K562 (cell line): ENCODE measurements around the gene EFNA1.

Experiments
- FOXJ3 ChIP-seq: sonication (generic); formaldehyde crosslinking; IDR thresholded peaks from 2 replicates; pipeline ENCODE4 v1.4.0; 2020; ENCODE audit warnings: mild to moderate bottlenecking, missing genetic modification reagents
- NFIC ChIP-seq: fragments of 450-650 bp; IDR thresholded peaks from 2 replicates; pipeline ENCODE4 v1.6.1; 2017; ENCODE audit warnings: mild to moderate bottlenecking, inconsistent platforms
- RBBP5 ChIP-seq: fragments of 200-600 bp; sonication (generic); IDR thresholded peaks from 2 replicates; pipeline ENCODE4 v1.6.1; 2012; ENCODE audit warnings: borderline replicate concordance, mild to moderate bottlenecking, low read length, control low read depth, inconsistent platforms; ENCODE audit not compliant: insufficient read depth, poor library complexity, severe bottlenecking
- SRSF9 ChIP-seq: fragments of 200-400 bp; formaldehyde crosslinking; IDR thresholded peaks from 2 replicates; pipeline ENCODE4 v1.6.1; 2017; ENCODE audit warnings: low read depth, low read length, borderline replicate concordance
- TAF1 ChIP-seq: IDR thresholded peaks from 2 replicates; pipeline ENCODE4 v1.6.1; 2011; ENCODE audit warnings: mild to moderate bottlenecking, low read length, moderate library complexity; ENCODE audit not compliant: insufficient read depth, control insufficient read depth, severe bottlenecking; ENCODE audit errors: extremely low read depth
- TEAD4 ChIP-seq, 2 experiments: sonication (generic) in 1 of 2; formaldehyde crosslinking in 1 of 2; IDR thresholded peaks; 2 replicates each; pipeline versions ENCODE4 v1.6.1 to v1.8.0; 2012 to 2022; ENCODE audit warnings: borderline replicate concordance in 1 of 2, inconsistent platforms in 1 of 2, low read length in 1 of 2, mild to moderate bottlenecking in 1 of 2, missing genetic modification reagents in 1 of 2
- TF ChIP-seq, protein P1 (sequence below): sonication (generic); formaldehyde crosslinking; IDR thresholded peaks from 2 replicates; pipeline ENCODE4 v1.9.0; 2022; ENCODE audit warnings: mild to moderate bottlenecking, missing genetic modification reagents
- TF ChIP-seq, protein P2 (sequence below): sonication (generic); formaldehyde crosslinking; IDR thresholded peaks from 2 replicates; pipeline ENCODE4 v1.8.0; 2022; ENCODE audit warnings: missing genetic modification reagents, mild to moderate bottlenecking, moderate library complexity, borderline replicate concordance
- TF ChIP-seq, protein P3 (sequence below): fragments of 450-650 bp; formaldehyde crosslinking; IDR thresholded peaks from 2 replicates; pipeline ENCODE4 v1.4.0; 2022; ENCODE audit warnings: missing genetic modification characterization
- TF ChIP-seq, protein P4 (sequence below), 3 experiments: IDR thresholded peaks in 2 of 3; conservative IDR thresholded peaks in 1 of 3; 2 replicates each; pipeline ENCODE4 v1.5.1; 2011 to 2012; ENCODE audit warnings: low read length in 3 of 3, mild to moderate bottlenecking in 3 of 3, control low read depth in 2 of 3, improper control_type of control experiment in 1 of 3, inconsistent platforms in 1 of 3, low read depth in 1 of 3, mixed read lengths in 1 of 3, moderate library complexity in 1 of 3; ENCODE audit not compliant: insufficient read depth in 2 of 3

DNA sequence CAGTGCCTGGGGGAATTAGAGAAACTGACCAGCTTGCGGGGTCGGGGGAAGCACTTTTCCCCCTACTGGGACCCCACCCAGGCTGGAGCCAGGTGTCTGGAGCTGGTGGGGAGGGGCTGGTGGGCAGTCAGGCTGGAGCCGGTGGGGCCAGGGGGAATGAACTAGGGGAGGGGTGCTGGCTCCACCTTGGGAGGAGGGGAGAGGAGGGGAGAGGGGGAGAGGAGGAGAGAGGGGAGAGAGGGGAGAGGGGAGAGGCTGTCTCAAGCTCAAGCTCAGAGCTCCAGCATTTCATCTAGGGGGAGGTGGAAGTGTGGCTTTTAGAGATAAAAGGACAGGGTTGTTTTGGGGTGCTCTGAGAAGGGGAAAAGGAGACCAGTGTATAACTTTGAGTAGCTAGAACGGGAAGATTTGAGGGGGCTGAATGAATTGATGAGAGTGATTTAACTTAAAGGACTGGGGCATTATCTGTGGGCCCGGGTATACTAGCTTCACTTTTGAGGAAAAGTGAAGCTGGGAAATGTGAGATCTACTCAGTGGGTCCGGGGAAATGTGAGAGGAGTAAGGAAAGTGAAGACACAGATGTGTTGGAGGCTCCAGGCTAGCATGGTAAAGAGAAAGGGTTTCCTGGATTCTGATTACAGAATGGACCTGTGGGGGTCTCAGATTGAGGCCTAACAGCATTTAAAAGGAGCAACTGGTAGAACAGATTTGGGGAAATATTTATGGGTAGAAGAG, 2.8 kb downstream of the EFNA1 start:
- no peak for TF ChIP-seq TAF1
- TF ChIP-seq, protein P1, sequence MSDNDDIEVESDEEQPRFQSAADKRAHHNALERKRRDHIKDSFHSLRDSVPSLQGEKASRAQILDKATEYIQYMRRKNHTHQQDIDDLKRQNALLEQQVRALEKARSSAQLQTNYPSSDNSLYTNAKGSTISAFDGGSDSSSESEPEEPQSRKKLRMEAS (CRISPR knock-in tag): no peak
- TF ChIP-seq SRSF9: no peak
- no peak for TF ChIP-seq FOXJ3 (CRISPR knock-in tag)
- TF ChIP-seq, protein P2, sequence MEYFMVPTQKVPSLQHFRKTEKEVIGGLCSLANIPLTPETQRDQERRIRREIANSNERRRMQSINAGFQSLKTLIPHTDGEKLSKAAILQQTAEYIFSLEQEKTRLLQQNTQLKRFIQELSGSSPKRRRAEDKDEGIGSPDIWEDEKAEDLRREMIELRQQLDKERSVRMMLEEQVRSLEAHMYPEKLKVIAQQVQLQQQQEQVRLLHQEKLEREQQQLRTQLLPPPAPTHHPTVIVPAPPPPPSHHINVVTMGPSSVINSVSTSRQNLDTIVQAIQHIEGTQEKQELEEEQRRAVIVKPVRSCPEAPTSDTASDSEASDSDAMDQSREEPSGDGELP (CRISPR knock-in tag): no peak
- TF ChIP-seq, protein P3, sequence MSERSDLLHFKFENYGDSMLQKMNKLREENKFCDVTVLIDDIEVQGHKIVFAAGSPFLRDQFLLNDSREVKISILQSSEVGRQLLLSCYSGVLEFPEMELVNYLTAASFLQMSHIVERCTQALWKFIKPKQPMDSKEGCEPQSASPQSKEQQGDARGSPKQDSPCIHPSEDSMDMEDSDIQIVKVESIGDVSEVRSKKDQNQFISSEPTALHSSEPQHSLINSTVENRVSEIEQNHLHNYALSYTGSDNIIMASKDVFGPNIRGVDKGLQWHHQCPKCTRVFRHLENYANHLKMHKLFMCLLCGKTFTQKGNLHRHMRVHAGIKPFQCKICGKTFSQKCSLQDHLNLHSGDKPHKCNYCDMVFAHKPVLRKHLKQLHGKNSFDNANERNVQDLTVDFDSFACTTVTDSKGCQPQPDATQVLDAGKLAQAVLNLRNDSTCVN: no peak
- TF ChIP-seq, protein P4, sequence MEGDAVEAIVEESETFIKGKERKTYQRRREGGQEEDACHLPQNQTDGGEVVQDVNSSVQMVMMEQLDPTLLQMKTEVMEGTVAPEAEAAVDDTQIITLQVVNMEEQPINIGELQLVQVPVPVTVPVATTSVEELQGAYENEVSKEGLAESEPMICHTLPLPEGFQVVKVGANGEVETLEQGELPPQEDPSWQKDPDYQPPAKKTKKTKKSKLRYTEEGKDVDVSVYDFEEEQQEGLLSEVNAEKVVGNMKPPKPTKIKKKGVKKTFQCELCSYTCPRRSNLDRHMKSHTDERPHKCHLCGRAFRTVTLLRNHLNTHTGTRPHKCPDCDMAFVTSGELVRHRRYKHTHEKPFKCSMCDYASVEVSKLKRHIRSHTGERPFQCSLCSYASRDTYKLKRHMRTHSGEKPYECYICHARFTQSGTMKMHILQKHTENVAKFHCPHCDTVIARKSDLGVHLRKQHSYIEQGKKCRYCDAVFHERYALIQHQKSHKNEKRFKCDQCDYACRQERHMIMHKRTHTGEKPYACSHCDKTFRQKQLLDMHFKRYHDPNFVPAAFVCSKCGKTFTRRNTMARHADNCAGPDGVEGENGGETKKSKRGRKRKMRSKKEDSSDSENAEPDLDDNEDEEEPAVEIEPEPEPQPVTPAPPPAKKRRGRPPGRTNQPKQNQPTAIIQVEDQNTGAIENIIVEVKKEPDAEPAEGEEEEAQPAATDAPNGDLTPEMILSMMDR (IDR thresholded peaks at IDR 0.05 in 2 of 3, conservative IDR thresholded peaks at IDR 0.05 in 1 of 3; ENCODE audit: insufficient read depth in 2 of 3, low read depth in 1 of 3, low read length in 3 of 3): no peak
- TF ChIP-seq TEAD4 (IDR thresholded peaks at IDR 0.05; ENCODE audit: low read length): no peak
- TF ChIP-seq TEAD4 (CRISPR knock-in tag; IDR thresholded peaks at IDR 0.05; ENCODE audit: borderline replicate concordance): no peak
- no peak for TF ChIP-seq NFIC
- no peak for TF ChIP-seq RBBP5
